HG03064 (cell line): ENCODE results near the gene DUSP7.
A peak's percentile ranks its signal among the peaks of the same experiment; 100 is the strongest.

Experiments
- ATAC-seq: cut with Tn5 transposase; IDR thresholded peaks from one replicate; pipeline ENCODE4 v1.9.1; 2021; ENCODE audit warnings: low read depth; ENCODE audit not compliant: unreplicated experiment

The DUSP7 gene

GRCh38 chr3:52032702-52033408 is 23.5 kb downstream of the DUSP7 start:
- ATAC-seq, result no peak

GRCh38 chr3:52031896-52032295 is 24.5 kb downstream of the DUSP7 start:
- ATAC-seq, result no peak

- ATAC-seq, result no peak
These were observed 25.6 kb downstream of the DUSP7 start for GRCh38 chr3:52030714-52031310.

- no peak for ATAC-seq
These were observed 26.8 kb downstream of the DUSP7 start for GRCh38 chr3:52029535-52029934.

GRCh38 chr3:52029053-52029452 is 27.3 kb downstream of the DUSP7 start:
- ATAC-seq, result no peak

GRCh38 chr3:52028572-52028971 is 27.8 kb downstream of the DUSP7 start:
- ATAC-seq, result no peak

- no peak for ATAC-seq
These were observed 30.3 kb downstream of the DUSP7 start for GRCh38 chr3:52026041-52026440.

- no peak for ATAC-seq
These were observed 30.9 kb downstream of the DUSP7 start for GRCh38 chr3:52025453-52025852.

- no peak for ATAC-seq
These were observed 31.5 kb downstream of the DUSP7 start for GRCh38 chr3:52024765-52025452.

- peak; percentile 67 for ATAC-seq
These were observed 32.3 kb downstream of the DUSP7 start for GRCh38 chr3:52023860-52024764.

GRCh38 chr3:52023101-52023770 is 33.1 kb downstream of the DUSP7 start:
- ATAC-seq, result no peak

GRCh38 chr3:52022323-52023100 is 33.9 kb downstream of the DUSP7 start:
- no peak for ATAC-seq

- ATAC-seq, result no peak
These were observed 34.7 kb downstream of the DUSP7 start for GRCh38 chr3:52021489-52022268.

GRCh38 chr3:52020796-52021195 is 35.6 kb downstream of the DUSP7 start:
- no peak for ATAC-seq

GRCh38 chr3:52019352-52020080 is 36.9 kb downstream of the DUSP7 start:
- ATAC-seq, result no peak

GRCh38 chr3:52018319-52019000 is 37.9 kb downstream of the DUSP7 start:
- no peak for ATAC-seq

- no peak for ATAC-seq
These were observed 38.8 kb downstream of the DUSP7 start for GRCh38 chr3:52017586-52017985.
